ENCODE data around the gene ADISSP. TPM values are rescaled to one million over a fixed set of nuclear protein-coding genes. Genes with fewer than 3 reads are reported as not detected.

Gene ADISSP
- total and polyA plus RNA-seq, 10 donors = 29.4 to 55.5 (median 36.0) TPM

DNA sequence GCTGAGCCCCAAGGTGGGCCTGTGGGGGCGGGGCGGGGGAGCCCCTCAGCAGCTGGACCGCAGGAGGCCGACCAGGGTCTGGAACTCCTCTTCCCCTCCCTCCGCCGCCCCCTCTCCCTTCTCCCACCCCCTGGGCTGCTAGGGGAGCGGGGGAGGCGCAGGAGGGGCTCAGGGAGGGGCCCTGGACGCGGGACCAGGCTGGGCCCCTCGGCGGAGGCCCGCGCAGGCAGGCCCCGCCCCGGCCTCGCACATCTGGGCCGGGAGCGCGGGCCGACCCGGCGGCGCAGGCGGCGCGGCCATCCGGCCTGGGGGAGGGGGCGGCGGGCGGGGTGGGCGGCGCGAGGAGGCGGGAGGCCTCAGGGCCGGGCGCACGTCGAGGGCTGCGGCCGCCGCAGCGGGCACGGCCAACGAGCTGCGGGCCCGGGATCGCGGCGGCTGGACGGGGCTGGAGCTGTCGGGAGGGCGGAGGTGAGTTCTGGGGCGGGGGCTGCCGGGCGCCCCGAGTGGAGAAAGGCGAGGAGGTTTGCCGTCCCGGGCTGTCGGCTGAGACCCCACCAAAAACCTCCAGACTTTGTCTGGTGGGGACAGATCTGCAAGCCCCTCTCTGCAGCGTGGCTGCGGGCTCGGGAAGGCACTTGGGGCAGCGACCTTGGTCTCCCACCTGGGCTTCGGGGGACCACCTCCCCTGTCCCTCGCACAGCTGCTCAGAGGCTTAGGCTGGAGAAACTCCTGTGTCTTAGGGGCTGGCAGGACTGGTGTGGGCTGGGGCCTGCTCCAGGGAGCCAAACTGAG lies 35.0 kb downstream of the ADISSP start, which contains the start of gene HSPA12B:
TSS of gene HSPA12B (plus strand) at position 359 of the 792 bp plus-strand sequence. CDS start 5,990 bp downstream, outside the sequence.
- H3K4me1 ChIP-seq = peaks cover 0 to 87% (median 27%) of the 10 kb centered on the region in 6 donors
- DNase-seq = peak; percentile 64
- peak in 1 of 3 donors; percentile 49 for TF ChIP-seq POLR2AphosphoS5 (IDR thresholded peaks at IDR 0.05)
- TF ChIP-seq, protein P1, sequence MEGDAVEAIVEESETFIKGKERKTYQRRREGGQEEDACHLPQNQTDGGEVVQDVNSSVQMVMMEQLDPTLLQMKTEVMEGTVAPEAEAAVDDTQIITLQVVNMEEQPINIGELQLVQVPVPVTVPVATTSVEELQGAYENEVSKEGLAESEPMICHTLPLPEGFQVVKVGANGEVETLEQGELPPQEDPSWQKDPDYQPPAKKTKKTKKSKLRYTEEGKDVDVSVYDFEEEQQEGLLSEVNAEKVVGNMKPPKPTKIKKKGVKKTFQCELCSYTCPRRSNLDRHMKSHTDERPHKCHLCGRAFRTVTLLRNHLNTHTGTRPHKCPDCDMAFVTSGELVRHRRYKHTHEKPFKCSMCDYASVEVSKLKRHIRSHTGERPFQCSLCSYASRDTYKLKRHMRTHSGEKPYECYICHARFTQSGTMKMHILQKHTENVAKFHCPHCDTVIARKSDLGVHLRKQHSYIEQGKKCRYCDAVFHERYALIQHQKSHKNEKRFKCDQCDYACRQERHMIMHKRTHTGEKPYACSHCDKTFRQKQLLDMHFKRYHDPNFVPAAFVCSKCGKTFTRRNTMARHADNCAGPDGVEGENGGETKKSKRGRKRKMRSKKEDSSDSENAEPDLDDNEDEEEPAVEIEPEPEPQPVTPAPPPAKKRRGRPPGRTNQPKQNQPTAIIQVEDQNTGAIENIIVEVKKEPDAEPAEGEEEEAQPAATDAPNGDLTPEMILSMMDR (IDR thresholded peaks at IDR 0.05 in 8 of 11, conservative IDR thresholded peaks at IDR 0.05 in 3 of 11) = no peak
- WGBS, 5 donors = 5 to 25% (median 18%) methylated on average over 22 to 66 of the region's 67 CpGs
- no peaks in the 10 kb centered on the region for H3K9me3 ChIP-seq
- H3K4me3 ChIP-seq = peak within 1 kb of the TSS; percentile 1 to 63 (median 34)
- H3K27me3 ChIP-seq (replicated peaks in 1 of 7) = peaks cover 0 to 62% (median 10%) of the 10 kb centered on the region in 7 donors
- intact Hi-C loops (cut with DNase I; ENCODE audit: low total_unique reads) = no loop called here
- H3K36me3 ChIP-seq = peaks cover 0 to 13% (median 0%) of the 10 kb centered on the region in 6 donors
- peak within 1 kb of the TSS; percentile 22 to 82 (median 73) for H3K27ac ChIP-seq

DNA sequence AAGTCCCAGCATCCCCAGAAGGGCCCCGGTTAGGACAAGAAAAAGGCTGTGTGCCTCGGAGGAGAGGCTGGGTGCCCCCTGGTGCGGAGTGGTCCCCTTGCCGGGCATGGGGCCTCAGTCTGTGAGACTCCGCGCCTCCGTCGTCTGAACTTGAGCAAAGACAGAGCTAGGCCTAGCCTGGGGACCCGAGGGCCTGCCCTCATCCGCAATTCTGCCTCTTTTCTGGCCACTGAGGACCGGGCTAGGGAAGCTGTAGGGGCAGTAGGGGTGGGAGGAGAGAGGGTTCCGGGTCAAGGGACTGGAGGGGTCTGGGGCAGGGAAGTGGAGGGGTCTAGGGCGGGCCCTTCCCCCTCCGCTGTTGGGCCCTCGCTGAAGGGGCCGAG lies 35.6 kb downstream of the ADISSP start:
- Histone ChIP-seq H3K27ac (peak overlapping the region in 5 of 8 donors; percentile 54 to 82 (median 67)), H3K4me1 (peaks cover 0 to 87% (median 27%) of the 10 kb centered on the region in 6 donors), H3K36me3 (peaks cover 0 to 13% (median 0%) of the 10 kb centered on the region in 6 donors), H3K4me3 (peak overlapping the region in 1 of 8 donors; percentile 63), H3K27me3 (replicated peaks in 1 of 7) (peaks cover 0 to 68% (median 10%) of the 10 kb centered on the region in 7 donors), H3K9me3 (no peaks in the 10 kb centered on the region)
- DNase-seq = peak; percentile 62
- WGBS, 5 donors = 80 to 95% (median 90%) methylated on average over 4 to 16 of the region's 16 CpGs
- TF ChIP-seq POLR2A (IDR thresholded peaks at IDR 0.05) (no peak), POLR2AphosphoS5 (IDR thresholded peaks at IDR 0.05) (no peak)
- TF ChIP-seq, protein P1 (IDR thresholded peaks at IDR 0.05 in 8 of 11, conservative IDR thresholded peaks at IDR 0.05 in 3 of 11) = no peak
- intact Hi-C loops (cut with DNase I; ENCODE audit: low total_unique reads) = no loop called here

DNA sequence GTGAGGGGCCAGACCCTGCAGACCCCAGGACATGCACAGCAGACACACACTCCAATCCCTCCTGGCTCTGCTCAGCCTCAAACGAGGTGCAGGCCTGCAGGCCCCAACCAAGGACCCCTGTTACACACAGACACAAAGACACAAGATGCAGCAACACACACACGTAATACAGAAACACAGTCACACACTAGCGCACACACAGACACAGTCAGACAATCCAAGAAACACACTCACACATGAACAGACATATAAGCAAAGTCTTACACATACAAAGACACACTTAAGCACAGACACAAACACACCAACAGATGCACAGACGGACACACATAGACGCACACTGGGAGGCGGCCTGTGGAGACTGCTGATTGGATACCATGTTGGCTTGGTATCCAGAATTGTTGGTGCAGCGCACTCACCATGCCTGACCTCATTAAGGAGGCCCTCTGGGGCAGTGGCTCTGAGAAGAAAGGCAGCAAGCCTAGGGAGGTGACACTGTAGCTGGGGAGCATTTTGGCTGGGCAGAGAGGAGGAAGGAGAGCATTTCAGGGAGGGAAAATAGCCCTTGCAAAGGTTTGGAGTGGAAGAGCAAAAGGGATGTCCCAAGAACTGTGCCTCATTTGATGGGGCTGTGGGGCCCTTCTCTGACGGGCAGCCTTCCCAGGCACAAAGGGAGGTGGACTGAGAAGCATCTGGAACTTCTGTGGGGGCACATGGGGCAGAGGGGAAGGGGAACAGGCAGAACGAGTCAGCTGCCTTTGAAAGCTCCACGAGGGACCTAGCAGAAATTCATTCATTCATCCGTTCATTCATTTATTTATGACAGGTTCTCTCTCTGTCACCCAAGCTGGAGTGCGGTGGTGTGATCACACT lies 36.5 kb downstream of the ADISSP start:
- DNase-seq = peak; percentile 35
- intact Hi-C loops (cut with DNase I; ENCODE audit: low total_unique reads) = no loop called here
- Histone ChIP-seq H3K9me3 (no peaks in the 10 kb centered on the region), H3K27ac (peak overlapping the region in 1 of 8 donors; percentile 82), H3K27me3 (replicated peaks in 1 of 7) (peaks cover 0 to 76% (median 10%) of the 10 kb centered on the region in 7 donors), H3K4me1 (peaks cover 0 to 78% (median 27%) of the 10 kb centered on the region in 6 donors), H3K4me3 (no peak overlapping the region), H3K36me3 (peaks cover 0 to 7% (median 0%) of the 10 kb centered on the region in 6 donors)
- 80 to 89% (median 86%) methylated on average over 12 of the region's 12 CpGs for WGBS, 5 donors
- TF ChIP-seq, protein P1 (IDR thresholded peaks at IDR 0.05 in 8 of 11, conservative IDR thresholded peaks at IDR 0.05 in 3 of 11) = no peak
- no peak for TF ChIP-seq POLR2AphosphoS5 (IDR thresholded peaks at IDR 0.05)
- no peak for TF ChIP-seq POLR2A (IDR thresholded peaks at IDR 0.05)
